Ovary (tissue), 9 donors: ENCODE measurements around the gene PRSS27. TPM values are rescaled to one million over a fixed set of nuclear protein-coding genes. Genes with fewer than 3 reads are reported as not detected.
"Not testable (repeated sequence)": the region's sequence is repeated elsewhere in the genome, so short reads cannot be mapped to it uniquely, and the experiment has no call there.

Experiments used
- DNase-seq, 5 donors: peaks; one replicate each; pipeline ENCODE4 v3.0.0-alpha.2; 2019 to 2020
- H3K27ac ChIP-seq, 2 donors: fragments of 200-600 bp; one replicate each; pipeline versions ENCODE4 v1.5.1 to v1.8.0; 2019 to 2022
- H3K27me3 ChIP-seq: fragments of 200-600 bp; one replicate; pipeline ENCODE4 v1.8.0; 2022
- H3K36me3 ChIP-seq: fragments of 200-600 bp; sonication (generic); one replicate; pipeline ENCODE4 v1.5.1; 2019
- H3K4me1 ChIP-seq: one replicate; pipeline ENCODE4 v1.8.1; 2013; ENCODE audit warnings: mild to moderate bottlenecking, moderate library complexity; ENCODE audit not compliant: insufficient read depth
- H3K4me3 ChIP-seq: fragments of 200-600 bp; sonication (generic); one replicate; pipeline ENCODE4 v1.5.1; 2017
- H3K9me3 ChIP-seq, 2 donors: fragments of 200-600 bp in 1 of 2; sonication (generic) in 1 of 2; one replicate each; pipeline versions ENCODE4 v1.5.1 to v1.8.1; 2013 to 2019; ENCODE audit warnings: mild to moderate bottlenecking in 1 of 2, moderate library complexity in 1 of 2
- CTCF ChIP-seq, 3 donors: fragments of 450-650 bp in 2 of 3; fragments of 200-600 bp in 1 of 3; IDR thresholded peaks; one replicate each; pipeline versions ENCODE4 v1.5.1 to v1.8.0; 2016 to 2022; ENCODE audit warnings: antibody characterized with exemption in 3 of 3, mild to moderate bottlenecking in 1 of 3
- EP300 ChIP-seq: sonication (generic); formaldehyde crosslinking; IDR thresholded peaks from one replicate; pipeline ENCODE4 v1.6.1; 2017; ENCODE audit warnings: antibody characterized with exemption
- POLR2A ChIP-seq: fragments of 450-650 bp; IDR thresholded peaks from one replicate; pipeline ENCODE4 v1.6.1; 2017; ENCODE audit warnings: antibody characterized with exemption, mild to moderate bottlenecking, moderate library complexity
- WGBS, 3 donors: extraction: QIAGEN DNeasy Blood & Tissue Kit in 1 of 3; methylation state at CpG; one replicate each; pipeline versions ENCODE4 v1.1.5 to v1.1.7; 2013 to 2017; 5-methylcytosine and 5-hydroxymethylcytosine counted together
- intact Hi-C, 4 donors: fragments of 100-400 bp; cut with DNase I; formaldehyde crosslinking; loops; one replicate each; pipeline versions ENCODE4 v1.11.0 to v1.15.1; 2022 to 2023
- polyA plus RNA-seq, 2 donors: library from polyadenylated mRNA; stranded (reverse); fragments of 200-250 nt in 1 of 2; fragments of 350-450 nt in 1 of 2; fragmentation: Illumina TruSeq in 1 of 2; extraction: RNeasy Lipid Tissue Mini Kit (QIAGEN cat#74804) in 1 of 2; gene quantifications; one replicate each; pipeline ENCODE4 v1.2.3, GENCODE V29; 2013 to 2014
- total RNA-seq, 7 donors: library from RNA; depleted of rRNA in 2 of 7; stranded (reverse); fragments of >200 nt in 2 of 7; fragmentation: NEBNext Ultra II Directional in 3 of 7; extraction: Animal tissue kit (Norgen Biotek cat#: 25700) in 3 of 7; gene quantifications; one replicate each; pipeline versions ENCODE4 v1.1.0 to v1.2.4, GENCODE V29; 2016 to 2023
- donor health status: DM: no; HTN: no; CAD: no; lungs with moderate emphysema.
- donor health status: DM: no; HTN: no; CAD: no.
- donor health status: Bipolar disorder and iron deficiency.
- donor health status: DM: yes; HTN: yes; CAD: no.
- donor health status: DM: no; HTN: no; CAD: no.
- donor health status: DM: yes; HTN: yes; CAD: no.

PRSS27 gene
- total and polyA plus RNA-seq, 9 donors = 0.46 to 1.3 (median 1.1) TPM; not detected in 1

DNA sequence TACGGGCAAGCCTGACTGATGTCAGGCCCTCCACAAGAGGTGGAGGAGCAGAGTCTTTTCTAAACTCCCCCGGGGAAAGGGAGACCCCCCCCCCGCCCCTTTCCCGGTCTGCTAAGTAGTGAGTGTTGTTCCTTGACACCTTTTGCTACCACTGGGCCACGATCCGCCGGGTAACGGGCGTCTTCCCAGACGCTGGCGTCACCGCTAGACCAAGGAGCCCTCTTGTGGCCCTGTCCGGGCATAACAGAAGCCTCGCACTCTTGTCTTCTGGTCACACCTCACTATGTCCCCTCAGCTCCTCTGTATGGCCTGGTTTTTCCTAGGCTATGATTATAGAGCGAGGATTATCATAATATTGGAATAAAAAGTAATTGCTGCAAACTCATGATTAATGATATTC, 50.0 kb downstream of the PRSS27 start:
- H3K27ac ChIP-seq, intact Hi-C loops, H3K36me3 ChIP-seq, H3K9me3 ChIP-seq, H3K4me1 ChIP-seq, H3K27me3 ChIP-seq: not testable (repeated sequence)
- H3K4me3 ChIP-seq = peak overlapping the region; percentile 8
- TF ChIP-seq CTCF (IDR thresholded peaks at IDR 0.05) = peak; percentile 40 to 52 (median 42)
- WGBS, 3 donors = 10 to 12% (median 11%) methylated on average over 15 of the region's 15 CpGs
- peak; percentile 59 to 82 (median 75) for DNase-seq

GRCh38 chr16:2669587-2669986, 50.4 kb downstream of the PRSS27 start:
- H3K27me3 ChIP-seq, H3K9me3 ChIP-seq, DNase-seq, H3K36me3 ChIP-seq, H3K4me1 ChIP-seq, intact Hi-C loops, H3K4me3 ChIP-seq, H3K27ac ChIP-seq: not testable (repeated sequence)
- 66 to 76% (median 71%) methylated on average over 10 of the region's 10 CpGs for WGBS, 3 donors

DNA sequence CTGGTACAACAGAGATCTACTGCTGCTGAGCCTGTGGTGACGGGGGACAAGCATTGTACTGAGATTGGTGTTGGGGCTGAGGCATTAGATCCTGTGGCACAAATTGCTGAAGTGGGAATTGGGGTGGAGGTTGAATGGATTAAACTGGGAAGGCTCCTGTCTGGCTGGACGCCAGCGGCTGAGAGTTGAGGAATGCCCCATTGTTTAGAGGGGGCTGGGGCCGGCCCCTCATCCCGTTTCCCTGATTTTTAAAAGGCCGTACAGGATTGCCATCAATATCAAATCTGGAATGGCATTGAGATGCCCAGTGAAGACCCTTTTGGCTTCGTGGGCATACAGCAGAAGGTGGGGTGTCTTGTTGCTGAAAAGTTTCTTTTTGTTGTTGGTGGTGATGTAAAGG, 53.4 kb downstream of the PRSS27 start:
- DNase-seq, H3K4me3 ChIP-seq, H3K9me3 ChIP-seq, H3K36me3 ChIP-seq, H3K27me3 ChIP-seq, H3K27ac ChIP-seq, intact Hi-C loops, H3K4me1 ChIP-seq: not testable (repeated sequence)
- WGBS, 3 donors = 76 to 84% (median 83%) methylated on average over 7 of the region's 7 CpGs

DNA sequence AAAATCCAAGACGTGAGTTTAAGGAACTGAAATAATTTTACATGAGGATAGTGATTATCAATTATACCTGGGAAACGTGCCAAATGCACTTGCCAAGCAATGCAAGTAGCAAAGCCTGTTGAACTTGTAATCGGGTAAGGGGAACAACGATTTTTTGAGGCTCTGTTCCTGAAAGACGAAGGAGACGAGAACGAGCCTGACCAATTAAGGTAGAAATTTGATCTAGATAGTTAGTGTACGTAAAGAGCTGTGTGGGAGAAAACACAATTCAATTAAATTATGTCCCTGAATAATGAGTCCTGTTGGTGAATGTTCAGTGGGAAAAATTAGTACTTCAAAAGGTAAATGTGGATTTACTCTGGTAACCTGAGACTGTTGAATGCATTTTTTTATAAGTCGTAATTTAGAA, 55.4 kb downstream of the PRSS27 start:
- intact Hi-C loops = no loop called here
- 30 to 38% (median 35%) methylated on average over 9 of the region's 9 CpGs for WGBS, 3 donors
- TF ChIP-seq EP300 (no peak), CTCF (IDR thresholded peaks at IDR 0.05) (no peak), POLR2A (no peak)
- Histone ChIP-seq H3K27me3 (no peaks in the 10 kb centered on the region), H3K9me3 (no peaks in the 10 kb centered on the region), H3K4me3 (no peak overlapping the region), H3K4me1 (peaks cover 5% of the 10 kb centered on the region), H3K36me3 (no peaks in the 10 kb centered on the region), H3K27ac (peak overlapping the region in 1 of 2 donors; percentile 75)
- DNase-seq = no peak

DNA sequence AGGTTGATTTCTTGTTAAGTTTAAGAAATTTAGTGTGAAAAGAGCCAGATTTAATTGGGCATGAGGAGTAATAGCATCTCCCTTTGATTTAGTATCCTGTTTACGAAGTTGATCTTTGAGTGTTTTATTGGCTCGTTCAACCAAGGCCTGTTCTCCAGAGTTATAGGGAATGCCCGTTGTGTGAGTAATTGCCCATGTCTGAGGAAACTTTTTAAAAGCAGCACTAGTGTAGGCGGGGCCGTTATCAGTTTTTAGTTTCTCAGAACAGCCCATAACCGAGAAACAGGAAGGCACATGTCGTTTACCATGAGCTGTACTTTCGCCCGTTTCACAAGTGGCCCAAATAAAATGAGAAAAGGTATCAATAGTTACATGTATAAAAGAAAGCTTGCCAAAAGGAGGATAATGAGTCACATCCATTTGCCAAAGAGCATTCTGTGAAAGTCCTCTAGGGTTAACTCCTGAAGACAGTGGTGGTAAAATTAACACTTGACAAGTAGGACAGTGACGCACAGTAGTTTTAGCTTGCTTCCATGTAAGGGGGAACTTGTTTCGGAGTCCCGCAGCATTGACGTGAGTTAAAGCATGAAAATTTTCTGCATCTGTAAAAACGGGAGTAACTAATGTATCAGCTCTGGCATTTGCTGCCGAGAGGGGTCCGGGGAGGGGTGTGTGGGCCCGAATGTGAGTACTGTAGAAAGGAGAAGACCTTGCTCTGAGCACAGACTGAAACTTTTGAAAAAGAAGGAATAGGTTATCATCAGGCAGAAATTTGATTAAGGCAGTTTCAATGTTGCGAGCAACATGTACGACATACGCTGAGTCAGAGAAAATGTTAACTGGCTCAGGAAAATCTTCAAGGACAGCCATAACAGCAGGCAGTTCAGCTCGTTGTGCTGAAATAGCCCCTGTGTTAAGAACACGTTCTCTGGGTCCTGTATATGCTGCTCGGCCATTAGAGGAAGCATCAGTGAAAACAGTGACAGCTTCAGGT, 56.2 kb downstream of the PRSS27 start:
- peak in 1 of 5 donors; percentile 54 for DNase-seq
- H3K27ac ChIP-seq = peak overlapping the region; percentile 16 to 75
- no peaks in the 10 kb centered on the region for H3K9me3 ChIP-seq
- no peaks in the 10 kb centered on the region for H3K27me3 ChIP-seq
- H3K4me3 ChIP-seq = no peak overlapping the region
- no peak for TF ChIP-seq CTCF (IDR thresholded peaks at IDR 0.05)
- TF ChIP-seq EP300 = no peak
- no peak for TF ChIP-seq POLR2A
- intact Hi-C loops = no loop called here
- H3K36me3 ChIP-seq = no peaks in the 10 kb centered on the region
- peaks cover 5% of the 10 kb centered on the region for H3K4me1 ChIP-seq
- 8 to 11% (median 8%) methylated on average over 23 of the region's 23 CpGs for WGBS, 3 donors

Other genes starting within 250 kb of the PRSS27 start
- gene NTN3, start 248.9 kb downstream of the PRSS27 start, total RNA-seq = under 1 TPM in 3 of 7 donors, not detected in 4; 0.12 to 0.34 (median 0.26) TPM
- gene NTN3, start 248.9 kb downstream of the PRSS27 start, polyA plus RNA-seq = under 1 TPM in 1 of 2 donors, not detected in 1; 0.13 TPM
- gene TBC1D24, start 245.1 kb downstream of the PRSS27 start, total RNA-seq = 1 to 10 TPM; 2.5 to 8.1 (median 6.7) TPM
- gene TBC1D24, start 245.1 kb downstream of the PRSS27 start, polyA plus RNA-seq = 1 to 10 TPM; 1.9 to 2.3 TPM
- gene ATP6V0C, start 206.3 kb downstream of the PRSS27 start, total RNA-seq = 100 to 1,000 TPM in 5 of 7 donors, 10 to 100 TPM in 2; 34.8 to 143 (median 119) TPM
- gene ATP6V0C, start 206.3 kb downstream of the PRSS27 start, polyA plus RNA-seq = 100 to 1,000 TPM in 1 of 2 donors, 10 to 100 TPM in 1; 82.6 to 119 TPM
- 10 to 100 TPM; 14.5 to 28.7 (median 26.9) TPM for gene AMDHD2, start 199.9 kb downstream of the PRSS27 start, total RNA-seq
- 10 to 100 TPM in 1 of 2 donors, under 1 TPM in 1; 0.47 to 25.6 TPM for gene AMDHD2, start 199.9 kb downstream of the PRSS27 start, polyA plus RNA-seq
- 1 to 10 TPM in 1 of 7 donors, under 1 TPM in 3, not detected in 3; 0.36 to 1.0 (median 0.41) TPM for gene CEMP1, start 188.8 kb downstream of the PRSS27 start, total RNA-seq
- gene CEMP1, start 188.8 kb downstream of the PRSS27 start, polyA plus RNA-seq = under 1 TPM in 1 of 2 donors, not detected in 1; 0.33 TPM
- gene PDPK1, start 182.2 kb downstream of the PRSS27 start, total RNA-seq = 10 to 100 TPM; 19.1 to 53.2 (median 37.4) TPM
- 10 to 100 TPM; 14.6 to 27.2 TPM for gene PDPK1, start 182.2 kb downstream of the PRSS27 start, polyA plus RNA-seq
- gene KCTD5, start 37.7 kb downstream of the PRSS27 start, total RNA-seq = 10 to 100 TPM; 12.4 to 19.8 (median 14.3) TPM
- 10 to 100 TPM; 12.2 to 12.4 TPM for gene KCTD5, start 37.7 kb downstream of the PRSS27 start, polyA plus RNA-seq
- gene SRRM2, start 32.4 kb upstream of the PRSS27 start, total RNA-seq = 100 to 1,000 TPM; 300 to 736 (median 470) TPM
- gene SRRM2, start 32.4 kb upstream of the PRSS27 start, polyA plus RNA-seq = 100 to 1,000 TPM; 524 to 602 TPM
- 100 to 1,000 TPM; 136 to 498 (median 172) TPM for gene ELOB, start 57.1 kb upstream of the PRSS27 start, total RNA-seq
- 100 to 1,000 TPM in 1 of 2 donors, 1 to 10 TPM in 1; 8.9 to 385 TPM for gene ELOB, start 57.1 kb upstream of the PRSS27 start, polyA plus RNA-seq
- 10 to 100 TPM in 1 of 7 donors, 1 to 10 TPM in 1, under 1 TPM in 3, not detected in 2; 0.36 to 26.8 (median 0.82) TPM for gene PRSS33, start 67.3 kb upstream of the PRSS27 start, total RNA-seq
- not detected for gene PRSS33, start 67.3 kb upstream of the PRSS27 start, polyA plus RNA-seq
- gene PRSS41, start 78.2 kb upstream of the PRSS27 start, total RNA-seq = under 1 TPM in 1 of 7 donors, not detected in 6; 0.20 TPM
- gene PRSS41, start 78.2 kb upstream of the PRSS27 start, polyA plus RNA-seq = not detected
- gene PRSS21, start 97.0 kb upstream of the PRSS27 start, total RNA-seq = 1 to 10 TPM in 3 of 7 donors, under 1 TPM in 1, not detected in 3; 0.87 to 9.3 (median 2.4) TPM
- under 1 TPM in 1 of 2 donors, not detected in 1; 0.53 TPM for gene PRSS21, start 97.0 kb upstream of the PRSS27 start, polyA plus RNA-seq
- 1 to 10 TPM in 1 of 7 donors, under 1 TPM in 3, not detected in 3; 0.32 to 1.0 (median 0.45) TPM for gene ZG16B, start 110.1 kb upstream of the PRSS27 start, total RNA-seq
- gene ZG16B, start 110.1 kb upstream of the PRSS27 start, polyA plus RNA-seq = 1 to 10 TPM in 1 of 2 donors, under 1 TPM in 1; 0.28 to 1.8 TPM
- 1 to 10 TPM in 4 of 7 donors, under 1 TPM in 1, not detected in 2; 0.60 to 7.2 (median 1.3) TPM for gene PRSS22, start 137.9 kb upstream of the PRSS27 start, total RNA-seq
- gene PRSS22, start 137.9 kb upstream of the PRSS27 start, polyA plus RNA-seq = under 1 TPM in 1 of 2 donors, not detected in 1; 0.10 TPM
- 10 to 100 TPM; 24.7 to 46.0 (median 30.6) TPM for gene FLYWCH2, start 163.0 kb upstream of the PRSS27 start, total RNA-seq
- 10 to 100 TPM in 1 of 2 donors, 1 to 10 TPM in 1; 3.0 to 50.9 TPM for gene FLYWCH2, start 163.0 kb upstream of the PRSS27 start, polyA plus RNA-seq
- gene FLYWCH1, start 191.7 kb upstream of the PRSS27 start, total RNA-seq = 10 to 100 TPM; 31.4 to 66.9 (median 55.3) TPM
- 10 to 100 TPM in 1 of 2 donors, 1 to 10 TPM in 1; 2.2 to 37.2 TPM for gene FLYWCH1, start 191.7 kb upstream of the PRSS27 start, polyA plus RNA-seq
- gene KREMEN2, start 244.1 kb upstream of the PRSS27 start, total RNA-seq = under 1 TPM in 4 of 7 donors, not detected in 3; 0.18 to 0.57 (median 0.23) TPM
- gene KREMEN2, start 244.1 kb upstream of the PRSS27 start, polyA plus RNA-seq = not detected
- 1 to 10 TPM in 4 of 7 donors, under 1 TPM in 3; 0.30 to 5.7 (median 2.4) TPM for gene PAQR4, start 249.1 kb upstream of the PRSS27 start, total RNA-seq
- 1 to 10 TPM; 1.4 to 1.5 TPM for gene PAQR4, start 249.1 kb upstream of the PRSS27 start, polyA plus RNA-seq